Anterior cingulate cortex (tissue), 58 donors: ENCODE measurements around the gene SMIM15.
"Not testable (repeated sequence)": the region's sequence is repeated elsewhere in the genome, so short reads cannot be mapped to it uniquely, and the experiment has no call there.

ENCODE experiments used
- DNase-seq, 58 donors: peaks; one replicate each; lab custom pipeline; 2025; lab: John Stamatoyannopoulos, UW

The SMIM15 gene, protein sequence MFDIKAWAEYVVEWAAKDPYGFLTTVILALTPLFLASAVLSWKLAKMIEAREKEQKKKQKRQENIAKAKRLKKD

DNA sequence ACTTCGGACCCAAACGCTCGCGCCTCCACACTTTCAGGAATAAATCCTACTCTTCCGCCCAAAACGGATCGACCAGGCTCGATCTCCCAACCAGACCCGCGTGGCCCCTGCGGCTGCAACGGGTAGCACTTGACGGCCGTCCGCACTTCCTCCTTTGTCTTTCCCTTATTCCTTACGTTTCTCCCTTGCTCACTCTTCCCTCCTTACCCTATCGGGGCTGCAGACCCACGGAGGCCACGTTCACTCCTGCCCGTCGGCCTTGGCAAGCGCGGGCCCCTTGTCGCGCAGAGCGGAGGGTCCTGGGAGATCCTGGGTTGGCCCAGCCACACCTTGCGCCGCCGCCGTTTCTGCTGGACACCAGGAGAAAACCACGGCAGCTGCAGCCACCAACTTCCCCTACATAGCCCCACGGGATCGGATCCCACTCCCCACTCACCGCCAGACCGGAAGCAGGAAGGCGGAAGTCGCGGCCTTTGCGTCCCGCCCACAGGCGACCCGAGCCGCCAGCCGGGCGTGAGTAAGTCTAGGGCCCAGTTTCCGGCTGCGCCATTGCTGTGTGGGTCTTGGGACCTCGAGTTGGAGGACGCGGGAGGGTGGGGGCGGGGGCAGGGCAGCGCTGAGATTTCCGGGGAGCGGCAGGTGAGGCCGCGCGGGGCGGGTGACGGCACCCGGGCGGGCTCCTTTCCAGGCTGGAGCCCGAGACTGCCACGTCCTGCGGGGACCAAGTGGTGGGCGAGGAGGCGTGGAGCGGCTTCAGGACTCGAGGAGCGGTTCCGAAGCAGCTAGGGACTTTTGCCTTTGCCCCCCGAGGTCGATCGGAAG, at the start of gene SMIM15:
TSS of gene SMIM15 (minus strand) at position 459 of the 822 bp plus-strand sequence. CDS start 2,297 bp downstream, outside the sequence.
- peak; percentile 22 to 89 (median 78) for DNase-seq

DNA sequence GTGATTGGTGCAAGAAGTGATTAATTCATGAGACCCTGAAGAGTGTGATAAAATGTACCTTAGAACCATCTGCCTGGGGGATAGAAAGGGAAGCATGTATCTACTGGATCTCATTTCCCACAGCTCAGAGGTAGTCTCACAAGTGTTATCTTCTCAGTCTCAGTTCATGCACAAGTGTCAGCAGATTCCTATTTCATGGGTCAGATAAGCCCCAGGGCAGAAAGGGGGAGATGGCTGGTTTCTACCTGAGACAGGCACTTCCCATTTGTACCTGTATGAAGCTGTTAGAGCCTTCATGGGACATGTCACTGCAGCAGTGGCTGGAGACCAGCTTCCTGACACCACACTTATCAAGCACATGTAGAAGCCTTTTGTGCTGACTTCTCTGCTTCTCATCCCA, 45.6 kb upstream of the SMIM15 start:
- DNase-seq: no peak

DNA sequence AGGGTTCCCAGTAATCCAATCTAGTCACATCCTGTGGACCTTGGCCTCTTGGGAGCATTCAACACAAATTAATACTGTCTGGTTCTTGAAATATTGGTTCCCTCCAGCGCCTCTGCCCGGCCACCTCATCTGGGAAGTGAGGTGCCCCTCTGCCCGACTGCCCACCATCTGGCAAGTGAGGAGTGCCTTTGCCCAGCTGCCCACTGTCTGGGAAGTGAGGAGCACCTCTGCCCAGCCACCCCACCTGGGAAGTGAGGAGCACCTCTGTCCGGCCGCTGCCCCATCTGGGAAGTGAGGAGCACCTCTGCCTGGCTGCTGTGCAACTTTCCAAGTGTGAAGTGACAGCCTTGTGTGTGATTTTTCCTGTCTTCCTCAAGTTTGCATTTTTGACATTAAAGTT, 42.7 kb upstream of the SMIM15 start:
- no peak for DNase-seq

DNA sequence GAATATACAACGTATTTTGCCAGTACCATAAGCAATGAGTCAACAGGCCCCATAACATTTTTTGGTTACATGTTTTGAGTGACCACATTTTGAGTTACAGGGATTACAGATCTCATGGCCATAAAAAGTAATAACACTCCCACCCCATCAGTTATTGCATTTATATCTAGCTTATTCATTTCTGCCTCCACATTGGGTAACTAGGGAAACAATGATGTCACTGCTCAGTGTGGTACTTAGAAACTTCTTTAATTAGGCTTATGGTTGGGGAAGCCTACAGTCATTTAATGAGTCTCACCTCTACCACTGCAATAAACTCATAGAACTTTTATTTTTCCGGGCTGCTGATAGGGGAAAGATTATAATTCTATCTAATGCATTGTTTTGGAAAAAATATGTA, 39.9 kb upstream of the SMIM15 start:
- no peak for DNase-seq

DNA sequence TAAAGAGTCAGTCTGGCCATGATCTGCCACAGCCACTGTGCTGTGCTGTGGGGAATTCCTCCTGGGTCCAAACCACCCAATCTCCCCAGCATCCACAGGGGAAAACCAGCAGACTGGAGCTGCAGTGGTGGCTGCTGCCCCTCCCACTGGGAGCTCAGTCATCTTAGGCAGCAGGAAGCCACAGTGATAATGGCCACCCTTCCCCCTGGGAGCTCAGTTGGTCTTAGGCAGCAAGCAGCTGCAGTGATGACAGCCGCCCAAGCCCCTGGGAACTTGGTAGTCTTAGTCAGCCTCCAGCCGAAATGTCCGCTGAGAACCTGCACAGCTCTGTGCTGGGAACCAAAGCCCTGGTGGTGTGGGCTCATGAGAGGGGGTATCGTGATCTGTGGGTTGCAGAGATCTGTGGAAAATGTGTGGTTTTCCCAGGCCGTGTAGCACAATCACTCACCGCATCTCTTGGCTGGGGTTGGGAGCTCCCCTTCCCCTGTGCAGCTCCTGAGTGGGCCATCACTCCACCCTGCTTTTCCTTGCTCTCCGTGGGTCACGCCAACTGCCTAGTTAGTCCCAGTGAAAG, 38.4 kb upstream of the SMIM15 start:
- DNase-seq: no peak

DNA sequence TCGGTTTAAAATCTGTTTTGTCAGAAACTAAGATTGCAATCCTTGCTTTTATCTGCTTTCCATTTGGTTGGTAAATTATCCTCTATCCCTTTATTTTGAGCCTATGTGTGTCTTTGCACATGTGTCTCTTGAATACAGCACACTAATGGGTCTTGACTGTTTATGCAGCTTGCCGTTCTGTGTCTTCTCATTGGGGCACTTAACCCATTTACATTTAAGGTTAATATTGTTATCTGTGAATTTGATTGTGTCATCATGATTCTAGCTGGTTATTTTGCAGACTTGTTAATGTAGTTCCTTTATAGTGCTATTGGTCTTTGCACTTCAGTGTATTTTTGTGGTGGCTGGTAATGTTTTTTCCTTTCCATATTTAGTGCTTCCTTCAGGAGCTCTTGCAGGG, 36.3 kb upstream of the SMIM15 start:
- no peak for DNase-seq

DNA sequence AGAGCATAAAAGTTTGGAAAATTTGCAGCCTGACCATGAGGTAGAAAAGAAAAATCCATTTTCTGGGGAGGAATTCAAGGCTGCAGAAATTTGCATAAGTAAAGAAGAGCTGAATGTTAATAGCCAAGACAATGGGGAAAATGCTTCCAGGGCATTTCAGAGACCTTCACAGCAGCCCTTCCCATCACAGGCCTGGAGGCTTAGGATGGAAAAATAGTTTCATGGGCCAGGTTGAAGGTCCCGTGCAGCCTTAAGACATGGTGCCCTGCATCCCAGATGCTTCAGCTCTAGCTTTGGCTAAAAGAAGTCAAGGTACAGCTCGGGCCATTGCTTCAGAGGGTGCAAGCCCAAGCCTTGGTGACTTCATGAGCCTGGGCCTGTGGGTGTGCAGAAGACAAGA, 25.6 kb upstream of the SMIM15 start:
- DNase-seq: not testable (repeated sequence)

DNA sequence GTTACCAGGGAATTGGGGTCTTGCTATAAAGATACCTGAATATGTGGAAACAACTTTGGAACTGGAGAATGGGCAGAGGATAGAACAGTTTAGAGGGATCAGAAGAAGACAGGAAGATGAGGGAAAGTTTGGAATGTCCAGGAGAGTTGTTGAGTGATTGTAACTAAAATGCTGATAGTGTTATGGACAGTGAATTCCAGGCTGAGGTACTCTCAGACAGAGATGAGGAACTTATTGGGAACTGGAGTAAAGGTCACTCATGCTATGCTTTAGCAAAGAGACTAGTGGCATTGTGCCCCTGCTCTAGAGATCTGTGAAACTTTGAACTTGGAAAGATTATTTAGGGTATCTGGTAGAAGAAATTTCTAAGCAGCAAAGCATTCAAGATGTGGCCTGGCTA, 25.1 kb upstream of the SMIM15 start:
- not testable (repeated sequence) for DNase-seq

DNA sequence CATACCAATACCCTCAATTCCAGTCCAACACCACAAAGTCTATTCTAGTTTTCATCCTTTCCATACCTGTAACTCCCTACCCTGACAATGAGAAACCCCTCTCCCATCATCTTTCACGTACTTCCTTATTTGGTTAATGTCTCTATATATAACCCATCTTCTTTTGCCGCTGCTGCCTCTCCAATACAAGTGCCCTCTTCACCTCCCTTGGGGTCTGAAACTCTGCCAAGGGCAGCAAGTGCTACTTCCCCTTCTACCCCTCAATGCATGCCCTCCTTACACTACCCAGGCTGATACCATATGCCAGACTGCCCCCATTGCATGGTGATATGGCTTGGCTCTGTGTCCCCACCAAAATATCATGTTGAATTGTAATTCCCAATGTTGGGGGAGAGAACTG, 24.4 kb upstream of the SMIM15 start:
- DNase-seq: no peak

DNA sequence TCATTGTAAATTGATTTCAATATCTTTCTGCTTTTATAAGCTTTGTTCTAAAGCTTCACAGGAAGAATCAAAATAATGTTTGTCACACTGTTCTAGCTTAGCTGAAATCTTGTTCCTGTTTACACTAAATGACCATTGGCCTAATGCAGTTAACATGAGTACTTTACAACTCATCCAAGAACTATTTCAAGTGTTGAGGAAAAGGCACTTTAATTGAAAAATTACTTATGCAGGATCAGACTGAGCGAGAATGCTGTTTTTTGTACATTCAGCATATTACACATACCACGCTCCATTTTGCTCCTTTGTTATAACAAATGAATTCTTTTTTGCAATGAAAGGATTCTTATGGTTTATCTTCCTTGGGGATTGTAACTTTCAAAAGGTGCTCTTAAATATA, 22.4 kb upstream of the SMIM15 start:
- no peak for DNase-seq

DNA sequence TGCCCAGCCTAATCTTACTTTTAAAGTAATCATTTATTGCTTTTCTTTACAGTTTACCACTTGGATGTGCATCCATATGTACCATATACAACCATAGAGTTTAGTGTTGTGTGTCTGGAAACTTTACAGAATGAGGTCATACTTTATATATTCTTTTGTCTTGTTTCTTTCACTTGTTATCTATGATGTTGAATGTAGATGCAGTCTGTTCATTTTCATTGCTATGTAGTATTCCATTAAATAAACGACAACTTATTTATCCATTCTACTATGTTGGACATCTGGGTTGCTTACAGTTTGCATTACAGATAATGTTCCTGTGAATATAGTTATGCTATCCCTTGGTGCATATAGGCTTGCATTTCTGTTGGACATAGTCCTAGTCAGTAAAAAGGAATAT, 21.3 kb upstream of the SMIM15 start:
- no peak for DNase-seq

DNA sequence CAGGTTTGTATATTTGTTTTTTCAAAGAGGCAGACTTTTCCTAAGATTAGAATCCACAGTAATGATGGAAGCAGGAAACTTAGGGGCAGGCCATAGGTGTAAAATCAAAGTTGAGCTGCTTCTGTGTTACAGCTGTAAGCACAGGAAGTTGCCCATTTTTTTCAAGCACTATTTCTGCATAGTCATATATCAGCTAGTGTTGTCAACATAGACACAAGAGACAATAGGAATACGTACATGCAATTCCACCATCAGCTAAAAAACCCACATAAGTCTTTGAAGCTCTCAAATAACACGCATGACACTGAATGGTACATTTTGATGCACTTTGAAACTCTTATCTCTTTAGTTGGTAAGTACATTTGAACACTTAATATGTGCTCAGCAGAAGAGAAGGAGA, 20.2 kb upstream of the SMIM15 start:
- DNase-seq: no peak

DNA sequence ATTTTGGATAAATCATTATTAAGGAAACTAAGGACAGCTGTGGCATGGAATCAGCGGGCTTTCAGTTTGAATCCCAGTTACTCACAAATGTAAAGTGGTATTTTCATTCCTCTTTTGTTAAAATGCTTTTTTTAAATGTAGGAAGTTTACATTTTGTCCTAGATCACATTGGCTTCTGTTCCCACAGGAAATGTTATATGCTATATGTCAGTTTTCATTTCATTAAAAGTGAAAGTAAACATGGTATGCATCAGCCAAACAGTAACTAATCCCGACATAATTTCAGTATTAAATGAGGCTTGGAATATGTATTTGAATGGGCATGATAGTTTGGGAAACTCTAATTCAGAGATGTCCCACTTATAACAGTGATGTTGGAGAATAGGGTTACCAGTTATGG, 18.6 kb upstream of the SMIM15 start:
- no peak for DNase-seq

DNA sequence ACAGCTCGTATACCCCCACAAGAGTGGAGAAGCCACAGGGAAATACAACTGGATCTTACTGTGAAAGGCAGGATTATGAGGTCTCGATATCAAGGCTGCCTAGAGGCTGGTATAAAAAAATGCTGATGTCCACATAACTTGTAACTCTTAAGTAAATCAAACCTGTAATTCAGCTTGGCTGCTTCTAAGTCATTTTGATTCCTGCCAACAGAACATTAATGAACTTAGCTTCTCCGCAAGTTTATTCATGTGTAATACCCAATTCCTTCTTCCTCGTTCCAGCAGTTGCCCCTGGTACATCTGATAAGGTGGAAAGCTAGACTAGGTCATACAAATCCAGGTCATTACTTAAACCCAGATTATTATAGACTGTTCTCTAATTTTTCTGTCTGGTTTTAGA, 16.4 kb upstream of the SMIM15 start:
- DNase-seq: no peak

DNA sequence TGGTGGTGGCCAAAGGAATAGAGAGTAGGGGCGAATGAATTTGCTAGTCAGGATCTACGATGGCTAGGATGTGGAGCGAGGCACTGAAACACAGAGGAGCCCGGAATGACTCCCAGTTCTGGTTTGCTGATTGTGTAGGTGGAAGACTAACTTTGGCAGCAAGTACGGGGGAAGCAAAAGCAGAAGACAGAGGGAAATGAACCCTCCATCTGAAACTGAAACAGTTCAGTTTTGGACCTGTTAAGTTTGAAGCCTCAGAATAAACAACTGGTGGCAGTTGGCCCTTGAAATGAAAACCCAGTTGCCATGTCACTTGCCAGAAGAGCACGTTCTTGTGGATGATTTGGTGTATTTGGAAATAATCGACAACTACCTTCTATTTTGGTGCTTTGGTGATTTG, 15.4 kb upstream of the SMIM15 start:
- peak in 6 of 58 donors; percentile 1 to 29 (median 3) for DNase-seq

DNA sequence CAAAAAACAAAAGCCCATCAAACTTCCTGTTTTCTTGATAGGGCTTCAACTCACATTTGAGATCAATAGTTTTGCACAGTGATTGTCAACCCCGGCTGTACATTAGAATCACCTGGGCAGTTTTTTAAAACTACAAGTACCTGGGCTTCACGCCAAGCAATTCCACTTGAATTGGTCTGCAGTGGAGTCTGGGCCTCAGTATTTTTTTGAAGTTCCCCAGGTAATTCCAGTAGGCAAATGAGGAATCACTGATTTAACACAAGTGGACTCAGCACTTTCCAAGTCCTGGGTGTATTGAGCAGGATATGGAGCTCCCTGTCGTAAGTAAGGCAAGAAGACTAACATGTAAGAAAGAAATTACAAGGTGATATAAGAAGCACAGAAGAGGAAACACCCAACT, 14.8 kb upstream of the SMIM15 start:
- no peak for DNase-seq

DNA sequence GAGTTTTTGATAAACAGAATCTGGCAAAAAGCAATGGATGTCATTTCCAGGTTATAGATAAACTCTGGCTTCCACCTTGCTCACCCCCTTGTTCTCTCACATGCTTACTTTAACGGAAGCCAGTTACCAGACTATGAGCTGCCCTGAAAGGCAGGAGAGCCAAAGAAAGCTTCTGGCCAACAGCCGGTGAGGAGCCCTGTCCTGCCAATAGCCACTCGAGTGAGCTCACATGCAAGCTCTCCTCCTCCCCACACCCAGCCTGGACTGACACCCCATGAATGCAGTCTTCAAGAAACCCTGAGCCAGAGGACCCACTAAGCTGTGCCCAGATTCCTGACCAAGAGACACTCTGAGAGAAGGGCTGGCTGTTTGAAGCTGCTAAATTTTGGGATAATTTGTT, 14.4 kb upstream of the SMIM15 start:
- DNase-seq: no peak

DNA sequence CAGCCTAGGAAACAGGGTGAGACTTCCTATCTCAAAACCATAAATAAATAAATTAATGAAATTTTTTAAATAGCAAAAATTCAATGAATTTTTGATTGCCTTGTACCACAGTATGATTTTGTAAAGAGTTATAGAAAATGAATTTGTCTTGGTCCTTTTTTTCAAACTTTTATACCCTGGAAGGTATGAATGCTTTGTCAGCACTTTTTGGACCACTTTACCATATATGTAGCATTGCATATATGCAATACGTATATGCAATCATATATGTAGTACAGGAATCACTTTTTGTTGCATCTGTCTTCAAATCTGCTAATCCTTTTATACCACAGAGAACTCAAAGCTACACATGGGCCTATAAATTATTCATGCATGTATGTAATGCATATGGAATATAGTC, 9.2 kb upstream of the SMIM15 start:
- DNase-seq: no peak

DNA sequence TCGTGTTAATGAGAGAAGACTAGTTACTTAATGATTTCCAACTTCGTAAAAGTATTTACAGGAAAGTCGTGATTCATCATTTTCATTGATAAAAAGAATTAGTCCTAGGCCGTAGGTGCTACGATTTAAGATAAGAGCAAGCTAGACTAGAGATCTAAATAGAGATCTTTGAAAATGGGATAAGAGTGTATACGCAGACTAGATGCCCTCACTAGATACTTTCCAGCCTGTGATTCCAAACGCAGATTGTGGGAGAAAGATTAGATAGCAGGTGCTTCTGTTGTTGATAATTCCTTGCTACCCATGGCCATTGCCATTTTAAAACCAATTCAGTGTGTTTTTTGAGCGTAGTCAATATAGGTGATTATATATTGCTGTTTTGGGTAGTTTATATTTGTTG, 6.7 kb upstream of the SMIM15 start:
- DNase-seq: no peak

DNA sequence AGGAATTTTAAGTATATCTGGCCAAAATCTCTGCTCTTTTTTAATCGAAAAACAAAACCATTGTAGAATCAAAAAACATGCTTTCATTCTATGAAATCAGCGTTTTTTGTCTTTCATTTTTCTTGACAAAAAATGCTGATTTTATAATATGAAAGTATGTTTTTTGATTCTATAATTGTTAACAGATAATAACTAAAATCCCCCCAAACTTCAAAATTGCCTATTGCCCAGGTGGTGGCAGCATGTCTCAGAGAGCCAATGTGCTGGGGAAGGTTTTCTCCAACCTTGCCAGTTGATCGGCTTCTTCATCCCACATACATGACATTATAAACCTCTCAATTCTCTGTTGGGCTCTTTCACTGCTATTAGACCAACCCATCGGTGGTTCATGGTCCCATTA, 5.1 kb upstream of the SMIM15 start:
- peak in 14 of 58 donors; percentile 0 to 31 (median 6) for DNase-seq

DNA sequence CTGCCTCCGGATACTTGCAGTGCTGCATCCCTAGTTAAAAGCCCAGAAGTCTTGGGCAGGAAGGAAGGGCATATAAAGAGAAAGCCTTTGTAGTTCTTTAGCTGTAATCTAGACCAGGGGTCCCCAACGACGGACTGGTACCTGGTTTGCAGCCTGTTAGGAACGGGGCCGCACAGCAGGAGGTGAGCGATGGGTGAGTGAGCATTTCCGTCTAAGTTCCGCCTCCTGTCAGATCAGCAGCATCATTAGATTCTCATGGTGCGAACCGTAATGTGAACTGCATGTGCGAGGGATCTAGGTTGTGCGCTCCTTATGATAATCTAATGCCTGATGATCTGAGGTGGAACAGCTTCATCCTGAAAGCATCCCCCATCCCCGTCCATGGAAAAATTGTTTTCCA, 1.6 kb upstream of the SMIM15 start:
- no peak for DNase-seq
